Measurements from ENCODE around the gene TARS2.

Gene TARS2

DNA sequence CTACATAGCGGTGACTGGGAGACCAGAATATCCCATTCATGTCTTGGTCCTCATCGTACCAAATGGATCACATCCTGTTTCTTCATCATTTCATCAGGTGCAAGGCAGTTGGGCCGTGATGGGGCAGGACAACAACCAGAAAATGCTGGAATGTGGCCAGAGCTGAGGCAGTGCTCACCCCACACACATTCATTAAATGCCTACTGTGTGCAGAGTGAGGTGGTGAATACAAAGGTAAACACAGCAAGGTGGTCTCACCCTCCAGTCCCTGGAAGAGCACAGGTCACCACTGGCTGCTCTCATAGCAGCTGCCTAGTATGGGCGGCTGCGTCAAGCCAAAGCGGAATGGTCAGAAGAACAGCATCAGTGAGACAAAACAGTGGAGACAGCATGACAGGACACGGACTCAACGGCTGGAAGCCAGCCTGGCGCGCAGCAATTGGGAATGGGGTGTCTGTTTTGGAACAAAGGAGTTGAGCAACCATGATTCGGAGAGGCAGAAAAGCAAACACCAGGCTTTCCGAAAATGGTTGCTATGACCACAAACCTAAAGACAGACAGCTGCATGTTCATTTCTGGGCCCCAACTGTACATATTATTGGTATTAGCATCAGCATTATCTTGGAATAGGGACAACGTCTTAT lies 56.4 kb downstream of the TARS2 start:
- FAIRE-seq = no peak

DNA sequence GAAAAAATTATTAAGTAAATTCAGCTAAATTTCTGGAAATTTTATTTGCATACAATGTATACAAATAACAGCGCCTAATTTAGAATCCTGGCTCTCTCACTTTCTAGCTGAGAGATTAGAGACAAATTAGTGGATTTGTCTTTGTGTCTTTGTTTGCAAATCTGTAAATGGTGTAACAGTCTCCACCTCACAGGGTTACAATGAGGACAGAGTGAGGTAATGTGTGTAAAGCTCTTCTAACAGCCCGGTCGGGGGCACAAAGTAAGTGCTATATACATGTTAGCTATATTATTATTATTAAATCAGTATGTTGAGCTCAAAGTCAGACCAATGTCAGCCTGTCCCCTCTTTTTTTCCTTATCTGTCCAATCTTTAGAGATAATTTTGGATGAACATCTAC lies 57.0 kb downstream of the TARS2 start:
- no peak for FAIRE-seq

DNA sequence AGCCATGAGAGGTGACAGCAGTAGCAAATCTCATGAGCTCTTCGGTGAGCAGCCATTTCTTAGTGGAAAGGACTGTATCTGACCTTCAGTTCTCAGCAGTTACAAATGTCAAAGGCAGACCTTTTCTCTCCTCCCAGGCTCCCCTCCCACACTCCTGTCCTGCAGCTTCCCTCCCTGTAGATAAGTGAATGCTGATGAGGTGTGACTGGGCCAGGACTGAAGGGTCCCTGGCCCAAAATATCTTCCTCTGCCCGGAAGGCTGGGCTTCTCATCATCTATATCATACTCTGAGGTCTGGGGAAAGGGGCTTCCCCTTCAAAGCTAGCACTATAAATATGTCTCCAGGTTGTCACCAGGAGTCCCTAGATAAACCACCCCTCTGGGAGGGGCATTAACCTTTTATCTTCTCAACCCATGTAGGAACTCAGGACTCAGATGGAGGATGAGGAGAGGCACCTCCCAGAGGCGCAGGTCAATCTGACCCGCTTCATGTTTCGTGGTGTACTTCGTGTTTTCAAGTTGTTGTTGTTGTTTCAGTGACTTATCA lies 58.3 kb downstream of the TARS2 start:
- FAIRE-seq = no peak

DNA sequence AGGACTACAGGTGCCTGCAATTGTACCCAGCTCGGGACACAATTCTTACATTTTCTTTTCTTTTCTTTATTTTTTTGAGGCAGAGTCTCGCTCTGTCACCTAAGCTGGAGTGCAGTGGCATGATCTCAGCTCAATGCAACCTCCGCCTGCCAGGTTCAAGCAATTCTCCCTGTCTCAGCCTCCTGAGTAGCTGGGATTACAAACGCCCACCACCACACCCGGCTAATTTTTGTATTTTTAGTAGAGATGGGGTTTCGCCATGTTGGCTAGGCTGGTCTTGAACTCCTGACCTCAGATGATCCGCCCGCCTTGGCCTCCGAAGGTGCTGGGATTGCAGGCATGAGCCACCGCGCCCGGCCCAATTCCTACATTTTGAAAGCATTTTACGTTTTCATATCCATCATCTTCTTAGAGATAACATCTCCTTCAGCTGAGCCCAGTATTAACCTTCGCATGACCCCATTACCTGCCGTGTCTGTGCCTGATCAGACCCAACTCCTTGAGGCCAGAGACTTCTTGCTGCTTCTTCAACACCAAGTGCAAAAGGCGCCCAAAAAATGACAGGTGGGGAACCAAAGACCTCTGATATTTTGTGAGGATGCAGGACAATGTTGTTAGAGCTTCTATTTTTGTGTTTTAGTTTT lies 59.2 kb downstream of the TARS2 start:
- FAIRE-seq = no peak

DNA sequence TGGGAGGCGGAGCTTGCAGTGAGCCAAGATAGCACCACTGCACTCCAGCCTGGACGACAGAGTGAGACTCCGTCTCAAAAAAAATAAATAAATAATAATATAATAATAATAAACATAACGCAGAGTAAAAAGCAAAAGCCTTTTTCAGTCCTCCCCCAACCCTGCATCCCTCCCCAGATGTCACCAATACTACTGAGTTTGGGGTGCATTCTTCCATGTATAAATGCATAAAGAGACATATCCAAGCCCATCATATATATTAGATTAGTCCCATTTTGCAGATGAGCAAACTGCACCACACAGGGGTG lies 61.1 kb downstream of the TARS2 start:
- no peak for FAIRE-seq

DNA sequence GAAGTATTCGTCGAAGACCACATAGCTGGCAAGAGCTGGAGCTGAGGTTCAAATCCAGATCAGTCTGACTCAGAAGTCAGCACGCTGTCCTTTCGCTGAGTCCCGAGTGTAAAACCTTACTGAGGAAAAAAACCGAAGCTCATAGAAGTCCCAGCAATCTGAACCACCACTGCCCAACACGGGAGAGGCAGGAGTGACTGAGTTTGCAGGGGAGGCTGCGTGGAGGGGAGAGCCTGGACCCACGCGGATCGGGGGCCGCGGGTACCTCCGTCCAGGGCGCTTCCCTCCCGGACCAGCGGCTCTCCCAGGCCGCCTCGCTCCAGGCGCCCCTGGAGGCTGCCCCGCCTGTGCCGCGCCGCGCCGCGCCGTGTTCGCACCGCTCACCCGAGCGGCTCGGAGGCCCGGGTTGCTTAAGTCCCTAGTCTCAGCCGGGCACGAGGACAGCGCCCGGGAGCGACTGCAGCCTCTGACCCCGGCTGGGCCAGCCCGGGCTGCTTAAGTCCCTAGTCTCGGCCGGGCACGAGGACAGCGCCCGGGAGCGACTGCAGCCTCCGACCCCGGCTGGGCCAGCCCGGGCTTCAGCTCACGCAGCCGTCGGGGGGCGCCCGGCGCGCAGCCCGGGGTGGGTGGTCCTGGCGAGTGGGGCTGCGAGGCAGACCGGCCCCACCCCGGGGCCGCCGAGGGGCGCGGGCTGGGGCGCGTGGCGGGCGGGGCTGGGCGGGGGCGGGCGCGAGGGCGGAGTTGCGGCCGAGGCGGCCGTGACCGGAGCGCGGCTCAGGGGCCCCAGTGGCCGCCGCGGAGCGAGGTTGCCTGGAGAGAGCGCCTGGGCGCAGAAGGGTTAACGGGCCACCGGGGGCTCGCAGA lies 61.6 kb downstream of the TARS2 start, which contains the start of gene ADAMTSL4:
TSS of gene ADAMTSL4 (plus strand) at position 777 of the 864 bp plus-strand sequence. CDS start 2,881 bp downstream, outside the sequence.
- FAIRE-seq = no peak

DNA sequence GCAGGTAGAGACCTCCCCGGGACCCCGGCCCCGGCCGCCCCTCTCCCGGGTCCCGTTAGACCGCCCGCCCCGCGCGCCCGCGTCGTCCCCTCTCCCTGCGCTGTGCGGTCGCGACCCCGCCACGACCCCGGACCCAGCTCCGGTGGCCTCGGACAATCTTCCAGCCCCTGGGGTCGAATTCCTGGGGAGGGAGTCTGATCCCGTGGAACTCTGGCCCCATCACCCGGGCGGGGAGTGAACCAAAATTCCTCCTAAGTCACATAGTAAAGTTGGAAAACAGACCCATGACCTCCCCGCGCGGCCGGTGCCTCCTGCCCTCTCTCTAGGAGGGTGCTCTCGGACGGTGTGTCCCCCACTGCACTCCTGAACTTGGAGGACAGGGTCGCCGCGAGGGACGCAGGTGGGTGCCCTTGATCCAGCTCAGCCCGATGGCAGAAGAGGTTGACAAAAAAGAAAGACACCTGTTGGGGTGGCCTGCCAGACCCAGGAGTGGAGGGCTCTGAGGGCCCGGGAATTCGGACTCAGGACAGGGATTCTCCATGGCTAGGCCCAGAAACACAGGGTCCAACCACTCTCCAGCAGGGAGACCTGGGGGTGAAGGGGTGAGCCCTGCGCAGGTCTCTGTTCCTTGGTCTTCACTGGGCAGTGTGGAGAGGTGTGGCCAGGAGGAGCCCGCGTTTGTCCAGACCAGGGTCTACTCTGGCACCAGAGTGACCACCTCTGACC lies 62.4 kb downstream of the TARS2 start:
- FAIRE-seq = no peak

DNA sequence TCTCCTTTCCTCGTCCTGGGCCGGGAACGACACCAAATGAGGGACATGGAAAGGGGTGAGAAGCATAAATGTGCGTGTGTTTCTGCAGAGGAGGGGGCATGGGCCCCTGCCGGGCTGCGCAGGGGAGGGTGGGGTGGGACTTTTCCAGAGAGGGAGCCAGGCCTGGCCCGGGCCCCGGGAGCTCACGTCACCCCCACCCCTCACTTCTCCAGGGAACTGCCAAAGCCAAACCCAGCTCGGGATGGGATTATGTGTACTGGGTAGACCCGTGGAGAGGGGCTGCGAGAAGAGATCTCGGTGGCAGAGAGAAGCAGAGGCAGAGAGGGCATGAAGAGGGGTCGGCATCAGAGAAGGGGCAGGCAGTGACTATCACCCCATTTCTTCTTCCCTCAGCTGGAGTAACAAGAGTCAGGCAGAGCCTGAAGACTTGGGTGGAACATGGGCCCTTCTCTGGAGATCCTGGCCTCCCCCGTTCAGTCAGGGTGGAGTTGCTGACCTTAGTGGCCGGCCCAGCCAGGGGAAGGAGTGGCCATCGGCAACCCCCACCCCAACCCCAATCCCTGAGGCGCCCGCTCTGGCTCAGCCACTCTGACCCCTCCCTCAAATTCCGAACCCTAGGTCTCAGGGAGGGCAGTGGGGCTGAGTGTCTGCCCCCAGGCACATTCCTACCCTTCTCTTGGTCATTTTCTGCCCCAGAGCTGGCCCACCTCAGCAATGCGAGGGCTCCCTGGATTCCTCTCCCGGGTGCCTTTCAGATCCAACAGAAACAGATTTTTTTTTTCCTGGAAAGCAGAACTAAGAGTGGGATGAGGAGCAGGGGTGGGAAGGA lies 63.2 kb downstream of the TARS2 start:
- no peak for FAIRE-seq

DNA sequence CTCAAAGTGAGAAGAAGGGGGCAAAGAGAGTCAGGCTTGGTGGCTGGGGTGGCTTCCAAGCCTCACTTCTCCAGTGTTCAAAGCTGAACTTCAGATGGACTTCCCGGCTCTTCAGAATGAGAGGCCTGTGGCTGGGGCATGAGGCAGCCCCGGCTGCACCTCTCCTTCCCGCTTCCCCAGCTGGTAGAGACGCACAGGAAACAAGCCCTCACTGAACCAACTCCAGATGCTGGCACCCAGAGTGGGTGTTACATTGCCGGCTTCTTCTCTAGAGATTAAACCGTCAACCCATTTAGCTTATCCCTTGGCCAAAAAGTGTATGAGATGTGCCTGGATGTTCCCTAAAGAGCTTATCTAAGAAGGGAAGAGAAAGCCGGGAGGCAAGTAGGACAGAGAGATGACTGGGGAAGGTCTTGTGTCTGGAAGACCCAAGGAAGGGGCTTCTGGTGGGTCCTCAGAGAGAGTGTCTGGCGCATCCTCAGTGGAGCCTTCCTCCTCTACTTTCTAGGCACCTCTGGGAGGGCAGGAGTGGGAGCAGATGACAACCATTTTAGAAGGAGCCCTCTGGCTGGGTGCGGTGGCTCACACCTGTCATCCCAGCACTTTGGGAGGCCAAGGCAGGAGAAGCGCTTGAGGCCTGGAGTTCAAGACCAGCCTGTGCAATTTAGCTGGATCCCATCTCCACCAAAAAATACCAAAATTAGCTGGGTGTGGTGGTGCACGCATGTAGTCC lies 64.0 kb downstream of the TARS2 start:
- no peak for FAIRE-seq

DNA sequence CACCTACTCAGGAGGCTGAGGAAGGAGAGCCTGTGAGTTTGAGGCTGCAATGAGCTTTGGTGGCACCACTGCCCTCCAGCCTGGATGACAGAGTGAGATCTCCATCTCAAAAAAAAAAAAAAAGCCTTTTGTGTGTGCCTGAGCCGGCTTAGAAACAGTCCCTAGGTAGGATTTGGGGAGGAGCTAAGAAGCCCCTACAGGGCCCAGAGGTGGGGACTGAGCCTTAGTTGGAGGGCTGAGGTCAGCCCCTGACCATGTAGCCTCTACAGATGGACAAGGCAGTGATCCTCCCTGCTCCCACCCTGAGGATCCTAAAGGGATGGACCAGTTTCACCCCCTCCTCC lies 64.5 kb downstream of the TARS2 start:
- FAIRE-seq = no peak

DNA sequence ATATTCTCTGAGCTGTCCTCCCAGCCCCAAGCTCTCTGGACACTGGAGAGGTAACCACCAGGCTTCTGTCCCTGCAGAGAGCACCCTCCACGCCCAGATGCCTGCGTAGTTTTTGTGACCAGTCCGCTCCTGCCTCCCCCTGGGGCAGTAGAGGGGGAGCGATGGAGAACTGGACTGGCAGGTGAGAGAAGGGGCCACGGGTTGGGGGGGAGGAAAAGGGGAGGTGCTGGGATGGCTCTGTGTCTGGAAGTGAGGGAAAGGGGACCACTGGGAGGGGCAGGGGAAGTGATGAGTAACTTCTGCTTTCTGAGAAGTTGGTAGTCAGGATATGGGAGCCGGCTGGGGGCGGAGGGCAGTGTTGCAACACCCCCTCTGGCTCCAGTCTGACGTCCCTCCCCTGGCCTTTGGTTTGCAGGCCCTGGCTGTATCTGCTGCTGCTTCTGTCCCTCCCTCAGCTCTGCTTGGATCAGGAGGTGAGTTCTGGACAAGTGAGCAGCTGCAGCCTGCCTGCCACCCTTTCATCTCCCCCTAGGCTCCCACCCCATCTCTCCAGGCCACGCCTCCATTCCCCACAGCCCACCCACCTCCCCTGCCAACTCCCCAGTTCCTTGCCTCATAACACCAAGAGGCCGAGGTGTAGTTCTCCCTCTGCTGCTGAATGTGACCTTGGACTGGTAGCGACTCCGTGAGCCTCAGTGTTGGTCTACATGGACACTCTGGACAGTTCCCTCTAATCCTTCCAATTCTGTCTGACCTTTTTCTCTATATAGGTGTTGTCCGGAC lies 65.1 kb downstream of the TARS2 start:
- no peak for FAIRE-seq

DNA sequence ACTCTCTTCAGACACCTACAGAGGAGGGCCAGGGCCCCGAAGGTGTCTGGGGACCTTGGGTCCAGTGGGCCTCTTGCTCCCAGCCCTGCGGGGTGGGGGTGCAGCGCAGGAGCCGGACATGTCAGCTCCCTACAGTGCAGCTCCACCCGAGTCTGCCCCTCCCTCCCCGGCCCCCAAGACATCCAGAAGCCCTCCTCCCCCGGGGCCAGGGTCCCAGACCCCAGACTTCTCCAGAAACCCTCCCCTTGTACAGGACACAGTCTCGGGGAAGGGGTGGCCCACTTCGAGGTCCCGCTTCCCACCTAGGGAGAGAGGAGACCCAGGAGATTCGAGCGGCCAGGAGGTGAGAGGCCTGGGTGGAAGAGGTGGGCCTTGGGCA lies 65.7 kb downstream of the TARS2 start:
- FAIRE-seq = no peak

DNA sequence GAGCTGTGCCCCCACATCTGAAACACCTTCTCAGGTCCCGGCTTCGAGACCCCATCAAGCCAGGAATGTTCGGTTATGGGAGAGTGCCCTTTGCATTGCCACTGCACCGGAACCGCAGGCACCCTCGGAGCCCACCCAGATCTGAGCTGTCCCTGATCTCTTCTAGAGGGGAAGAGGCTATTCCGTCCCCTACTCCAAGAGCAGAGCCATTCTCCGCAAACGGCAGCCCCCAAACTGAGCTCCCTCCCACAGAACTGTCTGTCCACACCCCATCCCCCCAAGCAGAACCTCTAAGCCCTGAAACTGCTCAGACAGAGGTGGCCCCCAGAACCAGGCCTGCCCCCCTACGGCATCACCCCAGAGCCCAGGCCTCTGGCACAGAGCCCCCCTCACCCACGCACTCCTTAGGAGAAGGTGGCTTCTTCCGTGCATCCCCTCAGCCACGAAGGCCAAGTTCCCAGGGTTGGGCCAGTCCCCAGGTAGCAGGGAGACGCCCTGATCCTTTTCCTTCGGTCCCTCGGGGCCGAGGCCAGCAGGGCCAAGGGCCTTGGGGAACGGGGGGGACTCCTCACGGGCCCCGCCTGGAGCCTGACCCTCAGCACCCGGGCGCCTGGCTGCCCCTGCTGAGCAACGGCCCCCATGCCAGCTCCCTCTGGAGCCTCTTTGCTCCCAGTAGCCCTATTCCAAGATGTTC lies 66.3 kb downstream of the TARS2 start:
- no peak for FAIRE-seq

DNA sequence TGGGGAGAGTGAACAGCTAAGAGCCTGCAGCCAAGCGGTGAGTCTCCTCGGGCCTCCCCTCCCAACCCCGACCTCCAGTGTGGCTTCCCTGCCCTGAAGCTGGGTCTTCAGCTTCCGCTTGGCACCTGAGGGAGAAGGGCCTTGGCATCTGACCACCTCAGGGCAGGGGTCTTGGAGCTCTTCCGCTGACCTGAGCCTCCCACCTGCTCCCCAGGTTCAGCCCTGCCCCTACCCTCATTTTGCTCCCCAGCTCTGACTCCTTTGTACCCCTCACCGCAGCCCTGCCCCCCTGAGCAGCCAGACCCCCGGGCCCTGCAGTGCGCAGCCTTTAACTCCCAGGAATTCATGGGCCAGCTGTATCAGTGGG lies 66.8 kb downstream of the TARS2 start:
- no peak for FAIRE-seq

DNA sequence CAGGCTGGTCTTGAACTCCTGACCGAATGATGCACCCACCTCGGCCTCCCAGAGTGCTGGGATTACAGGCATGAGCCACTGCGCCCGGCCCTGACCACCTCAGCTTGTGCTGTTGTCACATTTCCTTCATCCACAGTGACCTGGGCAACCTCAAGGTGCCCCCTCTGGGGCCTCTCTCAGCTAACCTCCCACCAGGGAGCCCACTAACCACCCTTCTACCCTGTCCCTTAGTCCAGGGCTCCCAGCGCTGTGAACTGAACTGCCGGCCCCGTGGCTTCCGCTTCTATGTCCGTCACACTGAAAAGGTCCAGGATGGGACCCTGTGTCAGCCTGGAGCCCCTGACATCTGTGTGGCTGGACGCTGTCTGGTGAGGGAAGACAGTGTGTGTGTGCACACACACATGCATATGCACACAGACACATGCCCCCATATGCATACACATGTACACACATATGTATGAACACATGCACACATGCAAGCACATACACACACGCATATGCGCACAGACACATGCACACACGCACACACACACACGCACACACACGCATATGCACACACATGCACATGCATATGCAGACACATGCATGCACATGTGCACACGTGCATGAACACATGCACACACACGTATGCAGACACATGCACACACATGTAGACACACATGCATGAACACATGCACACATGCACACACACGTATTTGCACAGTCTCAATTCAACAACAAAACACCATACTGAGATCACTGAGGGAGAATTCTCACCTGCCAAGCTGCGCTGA lies 68.2 kb downstream of the TARS2 start:
- no peak for FAIRE-seq

DNA sequence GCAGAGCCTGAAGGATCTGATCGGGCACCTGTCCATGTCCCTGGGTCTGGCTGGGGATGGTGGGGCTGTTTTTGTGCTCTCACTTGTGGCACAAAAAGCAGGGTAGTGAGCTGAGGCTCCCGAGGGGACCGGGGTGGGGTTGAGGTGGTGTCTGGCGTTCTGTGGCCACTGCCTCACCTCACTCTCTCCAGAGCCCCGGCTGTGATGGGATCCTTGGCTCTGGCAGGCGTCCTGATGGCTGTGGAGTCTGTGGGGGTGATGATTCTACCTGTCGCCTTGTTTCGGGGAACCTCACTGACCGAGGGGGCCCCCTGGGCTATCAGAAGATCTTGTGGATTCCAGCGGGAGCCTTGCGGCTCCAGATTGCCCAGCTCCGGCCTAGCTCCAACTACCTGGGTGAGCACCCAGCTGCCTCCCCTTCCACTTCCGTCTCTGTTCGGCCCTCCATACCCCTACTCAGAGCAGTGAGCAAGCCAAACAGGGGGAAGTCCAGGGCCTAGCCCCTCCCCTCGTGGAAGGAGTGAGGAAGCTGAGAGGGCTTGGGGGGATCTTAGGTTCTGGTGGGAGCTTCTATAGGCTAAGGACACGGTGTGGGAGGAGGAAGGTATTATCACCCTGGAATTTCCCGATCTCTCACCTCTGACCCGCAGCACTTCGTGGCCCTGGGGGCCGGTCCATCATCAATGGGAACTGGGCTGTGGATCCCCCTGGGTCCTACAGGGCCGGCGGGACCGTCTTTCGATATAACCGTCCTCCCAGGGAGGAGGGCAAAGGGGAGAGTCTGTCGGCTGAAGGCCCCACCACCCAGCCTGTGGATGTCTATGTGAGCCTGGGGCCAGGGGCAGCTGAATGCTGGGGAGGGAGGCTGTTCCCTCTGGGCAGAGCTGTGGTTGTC lies 69.0 kb downstream of the TARS2 start:
- no peak for FAIRE-seq

DNA sequence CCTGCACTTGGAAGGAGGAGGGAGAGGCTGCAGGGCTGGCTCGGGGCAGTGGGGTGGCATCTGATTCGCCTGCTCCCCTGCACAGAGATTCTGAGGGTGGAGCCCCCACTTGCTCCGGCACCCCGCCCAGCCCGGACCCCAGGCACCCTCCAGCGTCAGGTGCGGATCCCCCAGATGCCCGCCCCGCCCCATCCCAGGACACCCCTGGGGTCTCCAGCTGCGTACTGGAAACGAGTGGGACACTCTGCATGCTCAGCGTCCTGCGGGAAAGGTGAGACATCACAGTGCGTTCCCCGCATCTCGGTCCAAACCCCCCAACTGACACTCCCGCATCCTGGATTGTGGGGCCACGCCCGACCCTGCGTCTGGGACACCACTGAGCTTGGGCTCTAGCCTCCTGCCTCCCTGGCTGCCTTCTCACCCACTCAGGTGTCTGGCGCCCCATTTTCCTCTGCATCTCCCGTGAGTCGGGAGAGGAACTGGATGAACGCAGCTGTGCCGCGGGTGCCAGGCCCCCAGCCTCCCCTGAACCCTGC lies 69.9 kb downstream of the TARS2 start:
- no peak for FAIRE-seq
